Kidney epithelial cell (primary cell): ENCODE data around the gene RABGEF1. TPM values are rescaled to one million over a fixed set of nuclear protein-coding genes. Genes with fewer than 3 reads are reported as not detected.
"Not testable (repeated sequence)": the region's sequence is repeated elsewhere in the genome, so short reads cannot be mapped to it uniquely, and the experiment has no call there.

ENCODE experiments used
- DNase-seq: peaks from one replicate; pipeline ENCODE4 v3.0.0-alpha.2; 2010; ENCODE audit warnings: low read depth
- H3K27me3 ChIP-seq: 2 replicates; pipeline ENCODE4 v1.6.0; 2011; ENCODE audit warnings: low read length; ENCODE audit not compliant: control insufficient read depth, insufficient read depth
- H3K36me3 ChIP-seq: 2 replicates; pipeline ENCODE4 v1.5.1; 2011; ENCODE audit warnings: low read length; ENCODE audit not compliant: control insufficient read depth, insufficient read depth
- H3K4me3 ChIP-seq: 2 replicates; pipeline ENCODE4 v1.5.1; 2011; ENCODE audit warnings: low read depth, mild to moderate bottlenecking, control low read depth, low read length
- total RNA-seq: library from RNA; depleted of rRNA; stranded (reverse); fragments of >200 nt; gene quantifications from 2 replicates; pipeline ENCODE4 v1.2.3, GENCODE V29; 2015
- TF ChIP-seq, protein P1 (sequence below): IDR thresholded peaks from 2 replicates; pipeline ENCODE4 v1.5.1; 2011; ENCODE audit warnings: mild to moderate bottlenecking, moderate library complexity, low read length, control low read depth, inconsistent platforms; ENCODE audit not compliant: insufficient read depth, poor library complexity, severe bottlenecking

The RABGEF1 gene
- total RNA-seq, 1 donor from 2014 or later, result 23.2 TPM

DNA sequence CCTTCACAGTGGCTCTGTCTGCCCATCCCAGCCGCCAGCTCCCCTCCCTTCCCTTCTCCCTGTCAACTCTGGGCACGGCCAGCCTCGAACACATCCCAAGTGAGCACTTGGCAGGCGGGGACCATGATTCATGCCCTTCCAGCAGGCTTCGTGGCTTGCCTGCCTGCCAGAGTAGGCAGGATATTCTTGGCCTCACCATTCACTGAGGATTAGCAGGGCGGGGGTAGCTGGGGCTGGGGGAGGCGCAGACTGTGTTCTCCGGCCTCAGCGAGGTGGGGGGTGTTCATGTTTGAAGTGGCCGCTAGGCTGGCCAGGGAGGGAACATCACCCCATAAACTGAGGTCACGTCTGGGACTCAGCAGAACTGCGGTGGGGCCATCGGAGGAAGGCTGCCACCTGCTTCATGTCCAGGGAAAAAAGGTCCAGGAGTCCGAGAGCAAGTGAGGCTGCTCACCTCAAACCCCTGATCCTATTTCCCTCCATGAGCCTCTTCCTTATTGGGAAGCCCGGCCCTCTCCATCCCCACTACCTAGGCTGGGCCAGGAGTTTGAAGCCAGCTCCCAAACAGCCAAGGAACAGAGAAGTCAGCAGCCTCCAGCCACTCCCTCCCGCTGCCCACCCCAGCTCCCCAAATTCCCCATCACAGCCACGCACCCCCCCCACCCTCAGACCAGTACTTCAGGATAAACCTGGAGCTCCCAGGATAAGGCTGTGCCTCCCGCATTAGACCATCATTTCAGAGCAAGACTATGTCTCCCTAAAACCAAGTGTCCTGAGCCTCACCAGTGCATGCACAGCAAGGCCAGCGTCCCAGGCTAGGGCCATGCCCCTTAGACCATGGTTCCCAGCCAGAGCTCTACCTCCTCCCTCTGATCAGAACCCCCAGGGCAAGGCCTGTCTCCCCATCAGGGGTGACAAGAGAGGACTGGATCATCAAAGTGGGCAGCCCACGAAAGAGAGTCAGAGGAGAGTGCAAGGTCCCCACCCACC is 42.8 kb upstream of the RABGEF1 start:
- no peak for DNase-seq
- H3K4me3 ChIP-seq, result no peak overlapping the region
- no peaks in the 10 kb centered on the region for H3K36me3 ChIP-seq
- H3K27me3 ChIP-seq, result no peaks in the 10 kb centered on the region
- TF ChIP-seq, protein P1, sequence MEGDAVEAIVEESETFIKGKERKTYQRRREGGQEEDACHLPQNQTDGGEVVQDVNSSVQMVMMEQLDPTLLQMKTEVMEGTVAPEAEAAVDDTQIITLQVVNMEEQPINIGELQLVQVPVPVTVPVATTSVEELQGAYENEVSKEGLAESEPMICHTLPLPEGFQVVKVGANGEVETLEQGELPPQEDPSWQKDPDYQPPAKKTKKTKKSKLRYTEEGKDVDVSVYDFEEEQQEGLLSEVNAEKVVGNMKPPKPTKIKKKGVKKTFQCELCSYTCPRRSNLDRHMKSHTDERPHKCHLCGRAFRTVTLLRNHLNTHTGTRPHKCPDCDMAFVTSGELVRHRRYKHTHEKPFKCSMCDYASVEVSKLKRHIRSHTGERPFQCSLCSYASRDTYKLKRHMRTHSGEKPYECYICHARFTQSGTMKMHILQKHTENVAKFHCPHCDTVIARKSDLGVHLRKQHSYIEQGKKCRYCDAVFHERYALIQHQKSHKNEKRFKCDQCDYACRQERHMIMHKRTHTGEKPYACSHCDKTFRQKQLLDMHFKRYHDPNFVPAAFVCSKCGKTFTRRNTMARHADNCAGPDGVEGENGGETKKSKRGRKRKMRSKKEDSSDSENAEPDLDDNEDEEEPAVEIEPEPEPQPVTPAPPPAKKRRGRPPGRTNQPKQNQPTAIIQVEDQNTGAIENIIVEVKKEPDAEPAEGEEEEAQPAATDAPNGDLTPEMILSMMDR, result no peak

DNA sequence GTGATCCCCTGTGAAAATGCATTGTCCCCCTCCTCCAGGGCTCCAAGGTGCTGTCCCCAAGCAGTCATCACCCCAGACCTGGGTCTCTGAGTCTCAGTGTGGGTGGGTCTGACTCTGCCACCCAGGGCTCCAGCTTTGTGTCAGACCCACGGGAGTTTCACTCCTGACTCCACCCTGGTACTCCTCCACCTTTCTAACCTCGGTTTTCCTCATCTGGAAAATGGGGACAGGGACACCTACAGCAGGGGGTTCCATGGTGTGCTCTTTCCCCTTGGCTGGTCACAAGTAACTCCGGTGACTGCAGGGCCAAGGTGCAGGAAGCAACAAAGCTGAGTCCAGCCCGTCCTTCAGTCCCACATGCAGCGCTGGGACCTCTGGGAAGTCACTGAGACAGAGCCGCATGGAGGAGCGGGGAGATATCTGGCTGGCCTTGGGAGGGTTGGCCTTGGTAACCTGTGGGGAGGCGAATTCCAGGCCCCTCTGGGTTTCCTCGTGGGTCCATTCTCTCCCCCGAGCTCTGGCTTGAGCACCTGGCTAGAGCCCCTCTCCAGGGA is 41.8 kb upstream of the RABGEF1 start:
- Histone ChIP-seq H3K27me3 (no peaks in the 10 kb centered on the region), H3K4me3 (no peak overlapping the region), H3K36me3 (no peaks in the 10 kb centered on the region)
- TF ChIP-seq, protein P1, result no peak
- no peak for DNase-seq

DNA sequence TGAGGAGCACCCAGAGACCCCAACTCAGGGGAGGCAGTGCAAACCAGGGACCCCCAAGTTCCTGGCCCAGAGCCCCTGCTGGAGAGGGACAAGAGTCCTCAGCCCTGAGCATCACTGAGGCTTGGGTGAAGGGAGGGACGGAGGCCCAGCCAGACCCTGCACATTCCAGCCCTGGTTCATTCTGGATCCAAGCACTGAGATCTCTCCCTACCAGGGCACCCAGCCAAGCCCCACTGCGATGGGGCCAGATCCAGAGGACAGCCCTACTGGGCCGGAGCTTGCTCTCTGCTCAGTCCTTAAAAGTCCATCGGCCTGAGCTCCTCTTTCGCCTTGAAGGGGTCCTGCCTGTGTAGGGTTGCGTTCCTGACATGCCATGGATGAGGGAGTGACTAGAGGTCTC is 40.5 kb upstream of the RABGEF1 start:
- no peaks in the 10 kb centered on the region for H3K36me3 ChIP-seq
- TF ChIP-seq, protein P1, result no peak
- no peaks in the 10 kb centered on the region for H3K27me3 ChIP-seq
- DNase-seq, result no peak
- no peak overlapping the region for H3K4me3 ChIP-seq

DNA sequence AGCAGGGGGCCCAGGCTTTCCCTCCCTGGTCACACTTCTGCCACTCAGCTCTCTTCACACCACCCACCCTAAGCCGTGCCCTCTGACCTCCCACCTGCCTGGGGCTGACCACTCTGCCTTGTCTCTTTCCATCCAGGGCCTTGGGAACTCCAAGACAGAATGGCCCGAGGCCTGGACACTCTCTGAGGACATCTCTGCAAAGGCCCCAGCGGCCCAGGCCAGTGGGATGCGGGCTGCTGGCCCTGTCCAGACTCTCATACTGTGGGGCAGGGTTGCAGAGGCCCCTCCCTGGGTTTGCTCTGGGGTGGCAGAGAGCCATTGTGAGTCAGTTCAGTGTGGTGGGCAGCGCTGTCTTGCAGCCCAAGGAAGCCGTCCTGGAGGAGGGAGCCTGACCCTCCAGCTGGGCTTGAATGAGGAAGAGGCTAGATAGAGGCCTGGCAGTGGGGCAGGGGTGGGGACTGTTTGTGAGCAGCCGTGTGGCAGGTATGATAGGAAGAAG is 39.9 kb upstream of the RABGEF1 start:
- TF ChIP-seq, protein P1, result no peak
- no peak overlapping the region for H3K4me3 ChIP-seq
- H3K27me3 ChIP-seq, result no peaks in the 10 kb centered on the region
- no peak for DNase-seq
- no peaks in the 10 kb centered on the region for H3K36me3 ChIP-seq

DNA sequence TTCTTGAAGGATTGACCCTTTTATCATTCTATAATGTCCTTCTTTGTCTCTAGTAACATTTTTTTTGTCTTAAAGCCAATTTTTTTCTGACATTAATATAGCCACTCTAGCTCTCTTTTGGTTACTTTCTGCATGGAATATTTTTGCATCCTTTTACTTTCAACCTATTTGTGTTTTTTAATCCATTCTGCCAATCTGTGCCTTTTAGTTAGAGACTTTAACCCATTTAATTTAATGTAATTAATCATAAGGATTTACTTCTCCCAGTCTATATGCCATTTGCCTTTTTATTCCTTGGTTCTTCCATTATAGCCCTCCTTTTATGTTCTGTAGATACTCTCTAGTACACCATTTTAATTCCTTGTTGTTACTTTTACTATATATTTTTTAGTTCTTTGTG is 32.7 kb upstream of the RABGEF1 start:
- Histone ChIP-seq H3K4me3 (no peak overlapping the region), H3K36me3 (no peaks in the 10 kb centered on the region), H3K27me3 (no peaks in the 10 kb centered on the region)
- no peak for DNase-seq
- TF ChIP-seq, protein P1, result no peak

DNA sequence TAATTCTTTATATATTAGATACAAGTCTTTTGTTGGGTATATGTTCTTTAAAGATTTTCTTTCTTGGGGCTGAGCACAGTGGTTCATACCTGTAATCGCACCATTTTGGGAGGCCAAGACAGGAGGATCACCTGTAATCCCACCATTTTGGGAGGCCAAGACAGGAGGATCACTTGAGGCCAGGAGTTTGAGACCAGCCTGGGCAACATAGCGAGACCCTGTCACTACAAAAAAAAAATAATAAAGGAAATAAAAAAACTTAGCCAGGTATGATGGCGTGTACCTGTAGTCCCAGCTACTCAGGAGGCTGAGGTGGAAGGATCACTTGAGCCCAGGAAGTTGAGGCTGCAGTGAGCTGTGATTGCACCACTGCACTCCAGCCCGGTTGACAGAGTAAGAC is 29.8 kb upstream of the RABGEF1 start:
- H3K4me3 ChIP-seq, H3K36me3 ChIP-seq, DNase-seq, H3K27me3 ChIP-seq: not testable (repeated sequence)
